ENCODE results near the gene ATP1B2.

DNA sequence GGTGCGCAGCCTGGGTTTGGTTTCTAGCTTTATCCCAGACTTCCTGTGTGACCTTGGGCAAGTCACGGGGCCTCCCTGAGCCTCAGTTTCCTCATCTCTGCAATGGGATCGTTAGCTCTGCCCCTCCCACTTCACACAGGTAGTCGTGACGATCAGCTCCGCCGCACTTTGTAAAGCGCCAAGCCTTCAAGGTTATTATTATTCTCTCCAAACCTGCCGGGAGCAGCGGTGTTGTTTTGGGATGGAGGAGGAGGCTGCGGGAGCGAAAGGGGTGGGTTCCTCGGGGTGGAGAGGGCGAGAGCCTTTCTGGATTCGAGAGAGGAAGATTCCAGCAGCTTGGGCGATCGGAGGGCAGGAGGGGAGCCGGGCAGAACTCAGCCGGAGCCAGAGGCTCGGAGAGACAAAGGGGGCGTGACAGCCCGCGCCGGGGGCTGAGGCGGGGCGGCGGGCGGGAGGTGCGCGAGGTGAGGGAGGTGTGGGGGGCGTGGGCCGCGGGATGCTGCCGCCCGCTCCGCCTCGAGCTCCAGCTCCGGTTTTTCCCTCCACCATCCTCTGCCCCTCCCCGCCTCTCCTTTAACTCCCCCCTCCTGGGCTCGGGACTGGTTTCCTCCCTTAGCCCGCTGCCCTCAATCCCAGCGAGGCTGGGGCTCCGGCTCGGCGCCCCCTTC lies 54.0 kb downstream of the ATP1B2 start, which contains the start of gene EFNB3:
- TF ChIP-seq, protein P1, sequence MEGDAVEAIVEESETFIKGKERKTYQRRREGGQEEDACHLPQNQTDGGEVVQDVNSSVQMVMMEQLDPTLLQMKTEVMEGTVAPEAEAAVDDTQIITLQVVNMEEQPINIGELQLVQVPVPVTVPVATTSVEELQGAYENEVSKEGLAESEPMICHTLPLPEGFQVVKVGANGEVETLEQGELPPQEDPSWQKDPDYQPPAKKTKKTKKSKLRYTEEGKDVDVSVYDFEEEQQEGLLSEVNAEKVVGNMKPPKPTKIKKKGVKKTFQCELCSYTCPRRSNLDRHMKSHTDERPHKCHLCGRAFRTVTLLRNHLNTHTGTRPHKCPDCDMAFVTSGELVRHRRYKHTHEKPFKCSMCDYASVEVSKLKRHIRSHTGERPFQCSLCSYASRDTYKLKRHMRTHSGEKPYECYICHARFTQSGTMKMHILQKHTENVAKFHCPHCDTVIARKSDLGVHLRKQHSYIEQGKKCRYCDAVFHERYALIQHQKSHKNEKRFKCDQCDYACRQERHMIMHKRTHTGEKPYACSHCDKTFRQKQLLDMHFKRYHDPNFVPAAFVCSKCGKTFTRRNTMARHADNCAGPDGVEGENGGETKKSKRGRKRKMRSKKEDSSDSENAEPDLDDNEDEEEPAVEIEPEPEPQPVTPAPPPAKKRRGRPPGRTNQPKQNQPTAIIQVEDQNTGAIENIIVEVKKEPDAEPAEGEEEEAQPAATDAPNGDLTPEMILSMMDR (IDR thresholded peaks at IDR 0.05; ENCODE audit: insufficient read depth, low read length), result no peak
- TF ChIP-seq POLR2AphosphoS5 (IDR thresholded peaks at IDR 0.05; ENCODE audit: low read depth), result no peak
- TF ChIP-seq GABPA (IDR thresholded peaks at IDR 0.05; ENCODE audit: low read depth), result no peak

Measured in HL-60 (cell line).